H1 (cell line): ENCODE measurements around the gene TMEM163. TPM values are rescaled to one million over a fixed set of nuclear protein-coding genes. Genes with fewer than 3 reads are reported as not detected.

Experiments
- polyA plus RNA-seq, 7 experiments: library from polyadenylated mRNA; depleted of rRNA in 3 of 7; stranded (reverse) in 5 of 7; unstranded in 2 of 7; fragments of >200 nt in 5 of 7; fragments of 200-250 nt in 2 of 7; gene quantifications; 1 replicate in 5 of 7; 2 replicates in 1 of 7; 4 replicates in 1 of 7; pipeline versions ENCODE4 v1.2.1 to v1.2.3, GENCODE V29; 2011 to 2013; ENCODE audit warnings: missing spikeins in 2 of 7, mixed read lengths in 2 of 7
- total RNA-seq: library from RNA; stranded (reverse); fragmentation: NEBNext Ultra II Directional; extraction: Animal tissue kit (Norgen Biotek cat#: 25700); gene quantifications from 2 replicates; pipeline ENCODE4 v1.2.1, GENCODE V29; 2021
- TF ChIP-seq, protein P1 (sequence below): fragments of 300-600 bp; sonication (generic); IDR thresholded peaks from 2 replicates; pipeline ENCODE4 v1.7.1; 2012; ENCODE audit warnings: low read length, moderate library complexity, mild to moderate bottlenecking, inconsistent platforms; ENCODE audit not compliant: insufficient replicate concordance

Gene TMEM163
- total and polyA plus RNA-seq, 2 of the 8 experiments (the other 6 are each of a cell fraction or from before 2014, with no cell fraction given) = 2.8 to 3.2 TPM

GRCh38 chr2:134443814-134444480 is 274.9 kb downstream of the TMEM163 start (continued):
- TF ChIP-seq, protein P1, sequence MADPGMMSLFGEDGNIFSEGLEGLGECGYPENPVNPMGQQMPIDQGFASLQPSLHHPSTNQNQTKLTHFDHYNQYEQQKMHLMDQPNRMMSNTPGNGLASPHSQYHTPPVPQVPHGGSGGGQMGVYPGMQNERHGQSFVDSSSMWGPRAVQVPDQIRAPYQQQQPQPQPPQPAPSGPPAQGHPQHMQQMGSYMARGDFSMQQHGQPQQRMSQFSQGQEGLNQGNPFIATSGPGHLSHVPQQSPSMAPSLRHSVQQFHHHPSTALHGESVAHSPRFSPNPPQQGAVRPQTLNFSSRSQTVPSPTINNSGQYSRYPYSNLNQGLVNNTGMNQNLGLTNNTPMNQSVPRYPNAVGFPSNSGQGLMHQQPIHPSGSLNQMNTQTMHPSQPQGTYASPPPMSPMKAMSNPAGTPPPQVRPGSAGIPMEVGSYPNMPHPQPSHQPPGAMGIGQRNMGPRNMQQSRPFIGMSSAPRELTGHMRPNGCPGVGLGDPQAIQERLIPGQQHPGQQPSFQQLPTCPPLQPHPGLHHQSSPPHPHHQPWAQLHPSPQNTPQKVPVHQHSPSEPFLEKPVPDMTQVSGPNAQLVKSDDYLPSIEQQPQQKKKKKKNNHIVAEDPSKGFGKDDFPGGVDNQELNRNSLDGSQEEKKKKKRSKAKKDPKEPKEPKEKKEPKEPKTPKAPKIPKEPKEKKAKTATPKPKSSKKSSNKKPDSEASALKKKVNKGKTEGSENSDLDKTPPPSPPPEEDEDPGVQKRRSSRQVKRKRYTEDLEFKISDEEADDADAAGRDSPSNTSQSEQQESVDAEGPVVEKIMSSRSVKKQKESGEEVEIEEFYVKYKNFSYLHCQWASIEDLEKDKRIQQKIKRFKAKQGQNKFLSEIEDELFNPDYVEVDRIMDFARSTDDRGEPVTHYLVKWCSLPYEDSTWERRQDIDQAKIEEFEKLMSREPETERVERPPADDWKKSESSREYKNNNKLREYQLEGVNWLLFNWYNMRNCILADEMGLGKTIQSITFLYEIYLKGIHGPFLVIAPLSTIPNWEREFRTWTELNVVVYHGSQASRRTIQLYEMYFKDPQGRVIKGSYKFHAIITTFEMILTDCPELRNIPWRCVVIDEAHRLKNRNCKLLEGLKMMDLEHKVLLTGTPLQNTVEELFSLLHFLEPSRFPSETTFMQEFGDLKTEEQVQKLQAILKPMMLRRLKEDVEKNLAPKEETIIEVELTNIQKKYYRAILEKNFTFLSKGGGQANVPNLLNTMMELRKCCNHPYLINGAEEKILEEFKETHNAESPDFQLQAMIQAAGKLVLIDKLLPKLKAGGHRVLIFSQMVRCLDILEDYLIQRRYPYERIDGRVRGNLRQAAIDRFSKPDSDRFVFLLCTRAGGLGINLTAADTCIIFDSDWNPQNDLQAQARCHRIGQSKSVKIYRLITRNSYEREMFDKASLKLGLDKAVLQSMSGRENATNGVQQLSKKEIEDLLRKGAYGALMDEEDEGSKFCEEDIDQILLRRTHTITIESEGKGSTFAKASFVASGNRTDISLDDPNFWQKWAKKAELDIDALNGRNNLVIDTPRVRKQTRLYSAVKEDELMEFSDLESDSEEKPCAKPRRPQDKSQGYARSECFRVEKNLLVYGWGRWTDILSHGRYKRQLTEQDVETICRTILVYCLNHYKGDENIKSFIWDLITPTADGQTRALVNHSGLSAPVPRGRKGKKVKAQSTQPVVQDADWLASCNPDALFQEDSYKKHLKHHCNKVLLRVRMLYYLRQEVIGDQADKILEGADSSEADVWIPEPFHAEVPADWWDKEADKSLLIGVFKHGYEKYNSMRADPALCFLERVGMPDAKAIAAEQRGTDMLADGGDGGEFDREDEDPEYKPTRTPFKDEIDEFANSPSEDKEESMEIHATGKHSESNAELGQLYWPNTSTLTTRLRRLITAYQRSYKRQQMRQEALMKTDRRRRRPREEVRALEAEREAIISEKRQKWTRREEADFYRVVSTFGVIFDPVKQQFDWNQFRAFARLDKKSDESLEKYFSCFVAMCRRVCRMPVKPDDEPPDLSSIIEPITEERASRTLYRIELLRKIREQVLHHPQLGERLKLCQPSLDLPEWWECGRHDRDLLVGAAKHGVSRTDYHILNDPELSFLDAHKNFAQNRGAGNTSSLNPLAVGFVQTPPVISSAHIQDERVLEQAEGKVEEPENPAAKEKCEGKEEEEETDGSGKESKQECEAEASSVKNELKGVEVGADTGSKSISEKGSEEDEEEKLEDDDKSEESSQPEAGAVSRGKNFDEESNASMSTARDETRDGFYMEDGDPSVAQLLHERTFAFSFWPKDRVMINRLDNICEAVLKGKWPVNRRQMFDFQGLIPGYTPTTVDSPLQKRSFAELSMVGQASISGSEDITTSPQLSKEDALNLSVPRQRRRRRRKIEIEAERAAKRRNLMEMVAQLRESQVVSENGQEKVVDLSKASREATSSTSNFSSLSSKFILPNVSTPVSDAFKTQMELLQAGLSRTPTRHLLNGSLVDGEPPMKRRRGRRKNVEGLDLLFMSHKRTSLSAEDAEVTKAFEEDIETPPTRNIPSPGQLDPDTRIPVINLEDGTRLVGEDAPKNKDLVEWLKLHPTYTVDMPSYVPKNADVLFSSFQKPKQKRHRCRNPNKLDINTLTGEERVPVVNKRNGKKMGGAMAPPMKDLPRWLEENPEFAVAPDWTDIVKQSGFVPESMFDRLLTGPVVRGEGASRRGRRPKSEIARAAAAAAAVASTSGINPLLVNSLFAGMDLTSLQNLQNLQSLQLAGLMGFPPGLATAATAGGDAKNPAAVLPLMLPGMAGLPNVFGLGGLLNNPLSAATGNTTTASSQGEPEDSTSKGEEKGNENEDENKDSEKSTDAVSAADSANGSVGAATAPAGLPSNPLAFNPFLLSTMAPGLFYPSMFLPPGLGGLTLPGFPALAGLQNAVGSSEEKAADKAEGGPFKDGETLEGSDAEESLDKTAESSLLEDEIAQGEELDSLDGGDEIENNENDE = no peak
- TF ChIP-seq, all 59 proteins: peak for 0
